Kidney epithelial cell (primary cell): ENCODE results near the gene LRRC7. TPM values are rescaled to one million over a fixed set of nuclear protein-coding genes. Genes with fewer than 3 reads are reported as not detected.

Source experiments
- DNase-seq: peaks from one replicate; pipeline ENCODE4 v3.0.0-alpha.2; 2010; ENCODE audit warnings: low read depth
- H3K27me3 ChIP-seq: 2 replicates; pipeline ENCODE4 v1.6.0; 2011; ENCODE audit warnings: low read length; ENCODE audit not compliant: control insufficient read depth, insufficient read depth
- H3K36me3 ChIP-seq: 2 replicates; pipeline ENCODE4 v1.5.1; 2011; ENCODE audit warnings: low read length; ENCODE audit not compliant: control insufficient read depth, insufficient read depth
- H3K4me3 ChIP-seq: 2 replicates; pipeline ENCODE4 v1.5.1; 2011; ENCODE audit warnings: low read depth, mild to moderate bottlenecking, control low read depth, low read length
- CTCF ChIP-seq: IDR thresholded peaks from 2 replicates; pipeline ENCODE4 v1.5.1; 2011; ENCODE audit warnings: mild to moderate bottlenecking, moderate library complexity, low read length, control low read depth, inconsistent platforms; ENCODE audit not compliant: insufficient read depth, poor library complexity, severe bottlenecking
- total RNA-seq: library from RNA; depleted of rRNA; stranded (reverse); fragments of >200 nt; gene quantifications from 2 replicates; pipeline ENCODE4 v1.2.3, GENCODE V29; 2015

Gene LRRC7
- total RNA-seq, 1 donor from 2014 or later: 0.04 TPM

- TF ChIP-seq CTCF: no peak
- Histone ChIP-seq H3K4me3 (no peak overlapping the region), H3K27me3 (no peaks in the 10 kb centered on the region), H3K36me3 (no peaks in the 10 kb centered on the region)
- DNase-seq: no peak
Observed at GRCh38 chr1:69932760-69933159, 365.0 kb downstream of the LRRC7 start.

- no peak for DNase-seq
- no peak overlapping the region for H3K4me3 ChIP-seq
- no peak for TF ChIP-seq CTCF
- no peaks in the 10 kb centered on the region for H3K36me3 ChIP-seq
- no peaks in the 10 kb centered on the region for H3K27me3 ChIP-seq
Observed at GRCh38 chr1:69940231-69940630, 372.5 kb downstream of the LRRC7 start.

GRCh38 chr1:69940816-69941215 lies 373.1 kb downstream of the LRRC7 start:
- DNase-seq: no peak
- Histone ChIP-seq H3K27me3 (no peaks in the 10 kb centered on the region), H3K36me3 (no peaks in the 10 kb centered on the region), H3K4me3 (no peak overlapping the region)
- TF ChIP-seq CTCF: no peak

- no peaks in the 10 kb centered on the region for H3K27me3 ChIP-seq
- TF ChIP-seq CTCF: no peak
- H3K36me3 ChIP-seq: no peaks in the 10 kb centered on the region
- DNase-seq: no peak
- H3K4me3 ChIP-seq: no peak overlapping the region
Observed at GRCh38 chr1:69943030-69943429, 375.3 kb downstream of the LRRC7 start.

GRCh38 chr1:69946935-69947334 lies 379.2 kb downstream of the LRRC7 start:
- no peak for DNase-seq

GRCh38 chr1:69947837-69948236 lies 380.1 kb downstream of the LRRC7 start:
- DNase-seq: peak; percentile 66
- H3K36me3 ChIP-seq: no peaks in the 10 kb centered on the region
- TF ChIP-seq CTCF: no peak
- H3K27me3 ChIP-seq: no peaks in the 10 kb centered on the region
- H3K4me3 ChIP-seq: no peak overlapping the region

More at GRCh38 chr1:69946935-69947334, 379.2 kb downstream of the LRRC7 start:
- no peaks in the 10 kb centered on the region for H3K27me3 ChIP-seq
- no peaks in the 10 kb centered on the region for H3K36me3 ChIP-seq
- TF ChIP-seq CTCF: no peak
- H3K4me3 ChIP-seq: no peak overlapping the region
